ENCODE results near the gene PLCB1.
"Not testable (repeated sequence)": the region's sequence is repeated elsewhere in the genome, so short reads cannot be mapped to it uniquely, and the experiment has no call there.

Gene PLCB1

GRCh38 chr20:8369311-8369710 lies 237.2 kb downstream of the PLCB1 start:
- no peak for DNase-seq (ENCODE audit: low read depth)

GRCh38 chr20:8370774-8371173 lies 238.7 kb downstream of the PLCB1 start:
- DNase-seq (ENCODE audit: low read depth) = no peak

- DNase-seq (ENCODE audit: low read depth) = no peak
These were observed 240.8 kb downstream of the PLCB1 start for GRCh38 chr20:8372824-8373380.

- no peak for DNase-seq (ENCODE audit: low read depth)
These were observed 241.5 kb downstream of the PLCB1 start for GRCh38 chr20:8373579-8373978.

GRCh38 chr20:8375898-8376297 lies 243.8 kb downstream of the PLCB1 start:
- no peak for DNase-seq (ENCODE audit: low read depth)

- DNase-seq (ENCODE audit: low read depth) = no peak
These were observed 244.9 kb downstream of the PLCB1 start for GRCh38 chr20:8376940-8377339.

GRCh38 chr20:8379125-8379524 lies 247.1 kb downstream of the PLCB1 start:
- not testable (repeated sequence) for DNase-seq (ENCODE audit: low read depth)

- no peak for DNase-seq (ENCODE audit: low read depth)
These were observed 253.2 kb downstream of the PLCB1 start for GRCh38 chr20:8385247-8385646.

GRCh38 chr20:8386991-8387390 lies 254.9 kb downstream of the PLCB1 start:
- no peak for DNase-seq (ENCODE audit: low read depth)

- no peak for DNase-seq (ENCODE audit: low read depth)
These were observed 256.1 kb downstream of the PLCB1 start for GRCh38 chr20:8388141-8388540.

GRCh38 chr20:8388707-8389106 lies 256.6 kb downstream of the PLCB1 start:
- no peak for DNase-seq (ENCODE audit: low read depth)

- no peak for DNase-seq (ENCODE audit: low read depth)
These were observed 257.4 kb downstream of the PLCB1 start for GRCh38 chr20:8389381-8390036.

GRCh38 chr20:8390037-8390433 lies 258.0 kb downstream of the PLCB1 start:
- no peak for DNase-seq (ENCODE audit: low read depth)

- DNase-seq (ENCODE audit: low read depth) = no peak
These were observed 258.4 kb downstream of the PLCB1 start for GRCh38 chr20:8390500-8390899.

GRCh38 chr20:8393381-8393780 lies 261.3 kb downstream of the PLCB1 start:
- no peak for DNase-seq (ENCODE audit: low read depth)

- DNase-seq (ENCODE audit: low read depth) = no peak
These were observed 262.4 kb downstream of the PLCB1 start for GRCh38 chr20:8394308-8394945.

GRCh38 chr20:8395956-8396355 lies 263.9 kb downstream of the PLCB1 start:
- no peak for DNase-seq (ENCODE audit: low read depth)

GRCh38 chr20:8398263-8399051 lies 266.4 kb downstream of the PLCB1 start:
- no peak for DNase-seq (ENCODE audit: low read depth)

- no peak for DNase-seq (ENCODE audit: low read depth)
These were observed 267.9 kb downstream of the PLCB1 start for GRCh38 chr20:8399947-8400346.

GRCh38 chr20:8400486-8400885 lies 268.4 kb downstream of the PLCB1 start:
- DNase-seq (ENCODE audit: low read depth) = no peak

GRCh38 chr20:8401556-8401955 lies 269.5 kb downstream of the PLCB1 start:
- DNase-seq (ENCODE audit: low read depth) = no peak

- DNase-seq (ENCODE audit: low read depth) = no peak
These were observed 270.7 kb downstream of the PLCB1 start for GRCh38 chr20:8402798-8403197.
